K562 (cell line): ENCODE results near the gene ZNF544. TPM values are rescaled to one million over a fixed set of nuclear protein-coding genes. Genes with fewer than 3 reads are reported as not detected.

Source experiments
- ATAC-seq: fragments of 200-7000 bp; cut with Tn5 transposase; 3 replicates; pipeline ENCODE4 v1.9.1; 2020; ENCODE audit warnings: moderate library complexity
- BruUV-seq: library from RNA; stranded (reverse); fragments of 400-500 nt; replicated peaks from 2 replicates; lab custom pipeline; 2021; lab: Mats Ljungman, UMichigan
- CTCF ChIA-PET: fragments of 300-600 bp; formaldehyde crosslinking; extraction: SDS; loops from one replicate; lab custom pipeline; 2021; ENCODE audit warnings: low intra/inter-chr PET ratio; lab: Yijun Ruan, JAX
- POLR2A ChIA-PET: fragments of 300-600, 350-650 bp; sonication (Branson Sonifier 250); formaldehyde crosslinking; extraction: SDS; loops from one replicate; lab custom pipeline; 2021; ENCODE audit warnings: antibody characterized with exemption, inconsistent platforms; lab: Yijun Ruan, JAX
- DNase-seq, 4 experiments: peaks; one replicate each; pipeline versions ENCODE4 v3.0.0 to v3.0.0-alpha.2; 2011 to 2018; ENCODE audit warnings: low spot score in 3 of 4, mixed read lengths in 3 of 4; ENCODE audit errors: extremely low read depth in 1 of 4
- FAIRE-seq: peaks from 2 replicates; lab custom pipeline; 2011; peaks lifted over from hg19 to GRCh38; lab: Jason Lieb, UNC
- H2AFZ ChIP-seq: 2 replicates; pipeline ENCODE4 v1.6.0; 2011; ENCODE audit warnings: low read depth, low read length, control low read depth, inconsistent platforms
- H3K27ac ChIP-seq: fragments of 200-600 bp; 3 replicates; pipeline ENCODE4 v1.8.0; 2011; ENCODE audit warnings: low read depth, mild to moderate bottlenecking, control low read depth, inconsistent platforms, low read length, moderate library complexity, mixed read lengths; ENCODE audit errors: extremely low read depth
- H3K27me3 ChIP-seq, 2 experiments: fragments of 300-600 bp in 1 of 2; 2 replicates in 1 of 2; 3 replicates in 1 of 2; pipeline versions ENCODE4 v1.6.0 to v1.8.0; 2011; ENCODE audit warnings: inconsistent platforms in 2 of 2, low read length in 2 of 2, mild to moderate bottlenecking in 1 of 2, mixed read lengths in 1 of 2, moderate library complexity in 1 of 2; ENCODE audit not compliant: control insufficient read depth in 2 of 2, insufficient read depth in 2 of 2
- H3K36me3 ChIP-seq: fragments of 300-600 bp; 3 replicates; pipeline ENCODE4 v1.8.0; 2011; ENCODE audit warnings: mild to moderate bottlenecking, low read length, inconsistent platforms; ENCODE audit not compliant: control insufficient read depth, insufficient read depth
- H3K4me1 ChIP-seq, 2 experiments: fragments of 200-600 bp in 1 of 2; replicated peaks in 1 of 2; 2 replicates in 1 of 2; 3 replicates in 1 of 2; pipeline versions ENCODE4 v1.5.1 to v1.8.0; 2011; ENCODE audit warnings: inconsistent platforms in 2 of 2, low read length in 2 of 2, mild to moderate bottlenecking in 1 of 2, mixed read lengths in 1 of 2, moderate library complexity in 1 of 2; ENCODE audit not compliant: control insufficient read depth in 2 of 2, insufficient read depth in 2 of 2
- H3K4me2 ChIP-seq: 2 replicates; pipeline ENCODE4 v1.6.1; 2011; ENCODE audit warnings: low read length, control low read depth, inconsistent platforms, mixed read lengths; ENCODE audit not compliant: insufficient read depth
- H3K4me3 ChIP-seq: fragments of 200-600 bp; sonication (generic), shearing (Covaris generic); 2 replicates; pipeline ENCODE4 v1.5.1; 2016; ENCODE audit warnings: control low read depth, inconsistent platforms
- H3K79me2 ChIP-seq: fragments of 200-600 bp; 3 replicates; pipeline ENCODE4 v1.8.0; 2011; ENCODE audit warnings: low read length, inconsistent platforms; ENCODE audit not compliant: control insufficient read depth, insufficient read depth
- H3K9ac ChIP-seq, 2 experiments: 2 replicates each; pipeline versions ENCODE4 v1.6.0 to v1.6.1; 2011; ENCODE audit warnings: low read depth in 2 of 2, low read length in 2 of 2, control low read depth in 1 of 2, inconsistent platforms in 1 of 2, mild to moderate bottlenecking in 1 of 2, mixed read lengths in 1 of 2; ENCODE audit not compliant: insufficient read depth in 1 of 2
- H3K9me1 ChIP-seq: one replicate; pipeline ENCODE4 v1.6.0; 2011; ENCODE audit warnings: inconsistent platforms, mild to moderate bottlenecking, low read length, moderate library complexity; ENCODE audit not compliant: control insufficient read depth, insufficient read depth
- H3K9me3 ChIP-seq: replicated peaks from 2 replicates; pipeline ENCODE4 v1.5.1; 2011; ENCODE audit warnings: low read depth, low read length, inconsistent platforms; ENCODE audit not compliant: control insufficient read depth, insufficient read depth
- H4K20me1 ChIP-seq: replicated peaks from 2 replicates; pipeline ENCODE4 v1.6.1; 2011; ENCODE audit warnings: low read length, inconsistent platforms, mixed read lengths; ENCODE audit not compliant: control insufficient read depth, insufficient read depth
- ARID1B ChIP-seq: fragments of 450-650 bp; IDR thresholded peaks from 2 replicates; pipeline ENCODE4 v1.6.1; 2016; ENCODE audit warnings: antibody characterized with exemption, mild to moderate bottlenecking, inconsistent platforms
- CBX2 ChIP-seq: fragments of 200-600 bp; sonication (generic); IDR thresholded peaks from one replicate; pipeline ENCODE4 v1.6.1; 2012; ENCODE audit warnings: mild to moderate bottlenecking, low read length, inconsistent platforms; ENCODE audit not compliant: insufficient read depth, poor library complexity, severe bottlenecking
- EHMT2 ChIP-seq: fragments of 450-650 bp; IDR thresholded peaks from 2 replicates; pipeline ENCODE4 v1.6.1; 2018; ENCODE audit warnings: antibody characterized with exemption
- EP300 ChIP-seq: IDR thresholded peaks from 2 replicates; pipeline ENCODE4 v1.6.1; 2012; ENCODE audit warnings: low read length, improper control_type of control experiment
- GATA2 ChIP-seq: sonication (generic); formaldehyde crosslinking; IDR thresholded peaks from 2 replicates; pipeline ENCODE4 v1.4.0; 2020; ENCODE audit warnings: mild to moderate bottlenecking, missing genetic modification reagents
- HLTF ChIP-seq: fragments of 450-650 bp; IDR thresholded peaks from 2 replicates; pipeline ENCODE4 v1.6.1; 2016
- KAT8 ChIP-seq: fragments of 450-650 bp; IDR thresholded peaks from 2 replicates; pipeline ENCODE4 v1.6.1; 2016; ENCODE audit warnings: low read depth, mild to moderate bottlenecking
- MYBL2 ChIP-seq, 2 experiments: fragments of 450-650 bp in 1 of 2; sonication (generic) in 1 of 2; formaldehyde crosslinking in 1 of 2; IDR thresholded peaks; 2 replicates each; pipeline versions ENCODE4 v1.6.1 to v1.8.1; 2017 to 2022; ENCODE audit warnings: borderline replicate concordance in 1 of 2, inconsistent platforms in 1 of 2, low read depth in 1 of 2, mild to moderate bottlenecking in 1 of 2, missing genetic modification reagents in 1 of 2, moderate library complexity in 1 of 2
- NCOA1 ChIP-seq: fragments of 450-650 bp; IDR thresholded peaks from 2 replicates; pipeline ENCODE4 v1.6.1; 2016; ENCODE audit warnings: low read depth
- RBM34 ChIP-seq: fragments of 200-400 bp; formaldehyde crosslinking; IDR thresholded peaks from 2 replicates; pipeline ENCODE4 v1.6.1; 2018; ENCODE audit warnings: low read length, borderline replicate concordance; ENCODE audit not compliant: insufficient read depth
- WGBS: fragments of 100-300 bp; shearing (Covaris generic); methylation state at CpG from one replicate; pipeline ENCODE4 v1.1.6; 2016; ENCODE audit warnings: low coverage, mixed read lengths; ENCODE audit not compliant: insufficient coverage; ENCODE audit errors: missing lambda C conversion rate; 5-methylcytosine and 5-hydroxymethylcytosine counted together
- in situ Hi-C: fragments of 300-500 bp; cut with MboI; formaldehyde crosslinking; loops from 4 replicates; pipeline ENCODE4 v1.15.0; 2018; ENCODE audit warnings: inconsistent platforms, mixed read lengths
- intact Hi-C: fragments of 100-400 bp; cut with micrococcal nuclease; formaldehyde crosslinking; loops from 2 replicates; pipeline ENCODE4 v1.14.2; 2022
- polyA plus RNA-seq, 8 experiments: library from polyadenylated mRNA; depleted of rRNA in 4 of 8; stranded (reverse) in 5 of 8; unstranded in 3 of 8; fragments of >200 nt; fragmentation: Nextera tagmentation in 2 of 8; fragmentation: Illumina TruSeq in 1 of 8; extraction: Ambion mirVana in 2 of 8; extraction: Trizol in 1 of 8; gene quantifications; 2 replicates each; pipeline versions ENCODE4 v1.2.1 to v1.2.3, GENCODE V29; 2011 to 2014; ENCODE audit warnings: inconsistent platforms in 1 of 8, missing spikeins in 1 of 8
- total RNA-seq, 7 experiments: library from RNA; depleted of rRNA in 6 of 7; stranded (reverse); fragments of >200 nt in 6 of 7; fragmentation: Illumina TruSeq in 2 of 7; extraction: Trizol in 2 of 7; gene quantifications; 2 replicates each; pipeline versions ENCODE4 v1.2.1 to v1.2.3, GENCODE V29; 2011 to 2021; ENCODE audit warnings: low replicate concordance in 1 of 7
- TF ChIP-seq, protein P1 (sequence below): fragments of 450-650 bp; IDR thresholded peaks from 2 replicates; pipeline ENCODE4 v1.6.1; 2018; ENCODE audit warnings: mild to moderate bottlenecking, low read depth; ENCODE audit not compliant: partially characterized antibody
- TF ChIP-seq, protein P2 (sequence below), 3 experiments: fragments of 200-800 bp in 1 of 3; sonication (Bioruptor generic) in 1 of 3; sonication (generic) in 1 of 3; formaldehyde crosslinking in 1 of 3; IDR thresholded peaks; 2 replicates each; pipeline versions ENCODE4 v1.6.1 to v1.8.0; 2016 to 2022; ENCODE audit warnings: mild to moderate bottlenecking in 2 of 3, missing compliant biosample characterization in 2 of 3, missing genetic modification characterization in 2 of 3, missing genetic modification reagents in 1 of 3

The ZNF544 gene
- total and polyA plus RNA-seq, 9 of the 15 experiments (the other 6 are each of a cell fraction or from before 2014, with no cell fraction given), result 23.6 to 59.0 (median 41.4) TPM

DNA sequence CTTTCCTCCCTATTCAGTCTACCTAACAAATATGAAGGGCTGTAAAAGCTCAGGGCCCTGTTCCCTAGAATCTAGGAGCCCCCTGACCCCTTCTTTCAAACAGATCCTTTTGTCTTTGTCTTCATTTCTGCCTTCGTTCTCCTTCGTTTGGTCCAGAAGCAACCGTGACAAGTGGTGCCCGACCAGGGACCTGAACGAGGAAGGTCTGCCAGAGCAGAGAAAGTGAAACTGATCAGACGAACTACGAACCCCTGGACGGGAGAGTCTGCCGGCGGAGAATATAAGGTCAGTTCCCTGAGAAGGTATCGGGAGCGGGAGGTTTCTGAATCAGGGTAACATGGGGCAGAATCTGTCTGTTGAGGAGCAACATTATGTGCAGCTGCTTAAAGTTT, 77.2 kb downstream of the ZNF544 start (continued):
- TF ChIP-seq, protein P1, sequence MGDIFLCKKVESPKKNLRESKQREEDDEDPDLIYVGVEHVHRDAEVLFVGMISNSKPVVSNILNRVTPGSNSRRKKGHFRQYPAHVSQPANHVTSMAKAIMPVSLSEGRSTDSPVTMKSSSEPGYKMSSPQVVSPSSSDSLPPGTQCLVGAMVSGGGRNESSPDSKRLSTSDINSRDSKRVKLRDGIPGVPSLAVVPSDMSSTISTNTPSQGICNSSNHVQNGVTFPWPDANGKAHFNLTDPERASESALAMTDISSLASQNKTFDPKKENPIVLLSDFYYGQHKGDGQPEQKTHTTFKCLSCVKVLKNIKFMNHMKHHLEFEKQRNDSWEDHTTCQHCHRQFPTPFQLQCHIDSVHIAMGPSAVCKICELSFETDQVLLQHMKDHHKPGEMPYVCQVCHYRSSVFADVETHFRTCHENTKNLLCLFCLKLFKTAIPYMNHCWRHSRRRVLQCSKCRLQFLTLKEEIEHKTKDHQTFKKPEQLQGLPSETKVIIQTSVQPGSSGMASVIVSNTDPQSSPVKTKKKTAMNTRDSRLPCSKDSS, result peak; percentile 40
- TF ChIP-seq KAT8, result no peak
- TF ChIP-seq ARID1B, result no peak
- TF ChIP-seq, all 486 proteins: peak for 4

DNA sequence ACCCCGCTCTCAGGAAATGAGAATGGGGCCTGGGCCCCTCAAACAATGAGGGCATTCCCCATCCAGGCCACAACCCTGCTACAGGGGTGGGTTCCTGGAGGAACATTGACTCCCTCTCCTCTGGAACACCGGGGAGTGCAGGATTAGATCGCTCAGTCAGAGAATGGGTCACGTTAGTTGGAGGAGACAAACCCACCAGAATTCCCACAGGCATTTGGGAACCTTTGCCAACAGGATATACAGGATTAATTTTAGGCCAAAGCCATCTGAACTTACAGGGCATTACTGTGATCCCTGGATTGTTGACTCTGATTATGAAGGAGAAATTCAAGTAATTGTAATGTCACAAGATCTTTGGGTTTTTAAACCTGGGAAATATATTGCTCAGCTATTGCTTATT, 79.0 kb downstream of the ZNF544 start:
- Histone ChIP-seq H3K36me3 (peaks cover 61% of the 10 kb centered on the region), H3K9me1 (no peaks in the 10 kb centered on the region), H3K4me3 (no peak overlapping the region), H3K27me3 (no peaks in the 10 kb centered on the region), H3K9ac (no peak overlapping the region), H3K27ac (no peak overlapping the region), H3K4me1 (peaks cover 7 to 15% of the 10 kb centered on the region in 2 experiments; a peak in 4 of 5 replicates), H2AFZ (no peak overlapping the region), H4K20me1 (no peaks in the 10 kb centered on the region), H3K4me2 (no peak overlapping the region), H3K79me2 (peaks cover 36% of the 10 kb centered on the region), H3K9me3 (peaks cover 7% of the 10 kb centered on the region)
- POLR2A ChIA-PET, result interaction anchor here (3.0 to 4.2 kb wide), 2 partner anchors 10 to 18 kb away, joined by 9 to 27 read pairs; partner anchors contain the start of gene ZSCAN22
- BruUV-seq, result no TSS peak
- in situ Hi-C loops (no loop called here), intact Hi-C loops (no loop called here)
- ATAC-seq, result no peak
- 98% methylated on average over 4 of the region's 4 CpGs for WGBS
- DNase-seq, result no peak
- CTCF ChIA-PET, result no interaction called here
- TF ChIP-seq NCOA1, result no peak
- no peak for TF ChIP-seq HLTF
- no peak for TF ChIP-seq GATA2 (CRISPR knock-in tag)
- TF ChIP-seq RBM34, result no peak
- TF ChIP-seq, protein P2, sequence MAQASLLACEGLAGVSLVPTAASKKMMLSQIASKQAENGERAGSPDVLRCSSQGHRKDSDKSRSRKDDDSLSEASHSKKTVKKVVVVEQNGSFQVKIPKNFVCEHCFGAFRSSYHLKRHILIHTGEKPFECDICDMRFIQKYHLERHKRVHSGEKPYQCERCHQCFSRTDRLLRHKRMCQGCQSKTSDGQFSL (CRISPR knock-in tag; IDR thresholded peaks at IDR 0.05), result no peak
- TF ChIP-seq, protein P2 (tag; IDR thresholded peaks at IDR 0.05), result no peak
- TF ChIP-seq EP300, result no peak
- TF ChIP-seq CBX2, result no peak
- no peak for TF ChIP-seq EHMT2
- TF ChIP-seq MYBL2 (IDR thresholded peaks at IDR 0.05; ENCODE audit: low read depth), result no peak
- TF ChIP-seq MYBL2 (CRISPR knock-in tag; IDR thresholded peaks at IDR 0.05; ENCODE audit: borderline replicate concordance), result no peak
- no peak for FAIRE-seq
